Keratinocyte (primary cell): Measurements from ENCODE around the gene MTUS2. TPM values are rescaled to one million over a fixed set of nuclear protein-coding genes. Genes with fewer than 3 reads are reported as not detected.

Experiments used
- DNase-seq: peaks from one replicate; pipeline ENCODE4 v3.0.0-alpha.2; 2011; ENCODE audit warnings: low read depth, missing footprints, low spot score
- FAIRE-seq: peaks from 2 replicates; lab custom pipeline; 2011; peaks lifted over from hg19 to GRCh38; lab: Jason Lieb, UNC
- H2AFZ ChIP-seq: 2 replicates; pipeline ENCODE4 v1.6.0; 2012; ENCODE audit warnings: low read length, control low read depth, inconsistent platforms; ENCODE audit not compliant: control insufficient read depth
- H3K27ac ChIP-seq: 2 replicates; pipeline ENCODE4 v1.5.1; 2011; ENCODE audit warnings: low read length; ENCODE audit not compliant: control insufficient read depth, insufficient read depth
- H3K27me3 ChIP-seq: 3 replicates; pipeline ENCODE4 v1.6.0; 2011; ENCODE audit warnings: low read length; ENCODE audit not compliant: control insufficient read depth, insufficient read depth; ENCODE audit errors: extremely low read depth
- H3K36me3 ChIP-seq, 2 experiments: 2 replicates in 1 of 2; 3 replicates in 1 of 2; pipeline ENCODE4 v1.5.1; 2011; ENCODE audit warnings: low read length in 2 of 2, mild to moderate bottlenecking in 1 of 2; ENCODE audit not compliant: control insufficient read depth in 2 of 2, insufficient read depth in 2 of 2; ENCODE audit errors: extremely low read depth in 1 of 2
- H3K4me1 ChIP-seq: 3 replicates; pipeline ENCODE4 v1.5.1; 2011; ENCODE audit warnings: low read length; ENCODE audit not compliant: control insufficient read depth, insufficient read depth; ENCODE audit errors: extremely low read depth
- H3K4me2 ChIP-seq: 3 replicates; pipeline ENCODE4 v1.6.0; 2011; ENCODE audit warnings: low read depth, low read length; ENCODE audit not compliant: control insufficient read depth, insufficient read depth; ENCODE audit errors: extremely low read depth
- H3K4me3 ChIP-seq, 3 experiments: fragments of 200-600 bp in 1 of 3; sonication (generic) in 1 of 3; 2 replicates in 2 of 3; 3 replicates in 1 of 3; pipeline ENCODE4 v1.5.1; 2011 to 2016; ENCODE audit warnings: low read length in 3 of 3, mild to moderate bottlenecking in 3 of 3, control low read depth in 2 of 3, inconsistent platforms in 1 of 3, low read depth in 1 of 3, mixed read lengths in 1 of 3, mixed run types in 1 of 3, moderate library complexity in 1 of 3; ENCODE audit not compliant: control insufficient read depth in 2 of 3, insufficient read depth in 2 of 3; ENCODE audit errors: extremely low read depth in 1 of 3
- H3K79me2 ChIP-seq: 2 replicates; pipeline ENCODE4 v1.6.0; 2012; ENCODE audit warnings: low read length; ENCODE audit not compliant: control insufficient read depth, insufficient read depth
- H3K9ac ChIP-seq: 3 replicates; pipeline ENCODE4 v1.6.0; 2011; ENCODE audit warnings: low read length; ENCODE audit not compliant: control insufficient read depth, insufficient read depth; ENCODE audit errors: extremely low read depth
- H3K9me1 ChIP-seq: 3 replicates; pipeline ENCODE4 v1.6.0; 2011; ENCODE audit warnings: low read length; ENCODE audit not compliant: control insufficient read depth, insufficient read depth; ENCODE audit errors: extremely low read depth
- H3K9me3 ChIP-seq: 2 replicates; pipeline ENCODE4 v1.5.1; 2012; ENCODE audit warnings: low read depth, low read length; ENCODE audit not compliant: control insufficient read depth
- H4K20me1 ChIP-seq: 3 replicates; pipeline ENCODE4 v1.6.0; 2011; ENCODE audit warnings: low read length; ENCODE audit not compliant: control insufficient read depth, insufficient read depth; ENCODE audit errors: extremely low read depth
- EZH2 ChIP-seq: IDR thresholded peaks from one replicate; pipeline ENCODE4 v1.6.1; 2012; ENCODE audit warnings: inconsistent platforms, mild to moderate bottlenecking, low read length, moderate library complexity
- dilution Hi-C: fragments of 300-500 bp; cut with MboI; formaldehyde crosslinking; loops from one replicate; pipeline ENCODE4 v1.7.0; 2020; ENCODE audit warnings: low sequenced_read_pairs; ENCODE audit not compliant: extremely low pct_ligation_motif_present
- polyA plus RNA-seq, 5 experiments: library from polyadenylated mRNA; depleted of rRNA in 3 of 5; stranded (reverse) in 3 of 5; stranded (forward) in 1 of 5; unstranded in 1 of 5; fragments of >200 nt; gene quantifications; 1 replicate in 1 of 5; 2 replicates in 3 of 5; 3 replicates in 1 of 5; pipeline versions ENCODE4 v1.2.1 to v1.2.3, GENCODE V29; 2011 to 2012; ENCODE audit warnings: missing spikeins in 2 of 5, low read depth in 1 of 5, low replicate concordance in 1 of 5
- TF ChIP-seq, protein P1 (sequence below), 3 experiments: IDR thresholded peaks in 1 of 3; conservative IDR thresholded peaks in 1 of 3; optimal IDR thresholded peaks in 1 of 3; 2 replicates in 2 of 3; 3 replicates in 1 of 3; pipeline versions ENCODE3 to v1.5.1; 2011; ENCODE audit warnings: low read length in 3 of 3, mild to moderate bottlenecking in 3 of 3, moderate library complexity in 2 of 3, control low read depth in 1 of 3, inconsistent platforms in 1 of 3; ENCODE audit not compliant: insufficient read depth in 2 of 3; ENCODE audit errors: extremely low read depth in 1 of 3

The MTUS2 gene
- polyA plus RNA-seq, 1 donor (not counting 4 experiments of a cell fraction or from before 2014, with no cell fraction given) = 0.17 TPM

- H2AFZ ChIP-seq = no peak overlapping the region
- no peaks in the 10 kb centered on the region for H3K27me3 ChIP-seq
- no peaks in the 10 kb centered on the region for H3K4me1 ChIP-seq
- no peaks in the 10 kb centered on the region for H3K79me2 ChIP-seq
- H3K9me1 ChIP-seq = no peaks in the 10 kb centered on the region
- H3K36me3 ChIP-seq = peaks cover 34 to 48% of the 10 kb centered on the region in 2 experiments
- no peak for DNase-seq
- no peak overlapping the region for H3K4me2 ChIP-seq
- no peak overlapping the region for H3K27ac ChIP-seq
- no peaks in the 10 kb centered on the region for H3K9me3 ChIP-seq
- no peak overlapping the region for H3K4me3 ChIP-seq
- H3K9ac ChIP-seq = no peak overlapping the region
- dilution Hi-C loops = no loop called here
- H4K20me1 ChIP-seq = no peaks in the 10 kb centered on the region
- FAIRE-seq = no peak
- TF ChIP-seq, protein P1, sequence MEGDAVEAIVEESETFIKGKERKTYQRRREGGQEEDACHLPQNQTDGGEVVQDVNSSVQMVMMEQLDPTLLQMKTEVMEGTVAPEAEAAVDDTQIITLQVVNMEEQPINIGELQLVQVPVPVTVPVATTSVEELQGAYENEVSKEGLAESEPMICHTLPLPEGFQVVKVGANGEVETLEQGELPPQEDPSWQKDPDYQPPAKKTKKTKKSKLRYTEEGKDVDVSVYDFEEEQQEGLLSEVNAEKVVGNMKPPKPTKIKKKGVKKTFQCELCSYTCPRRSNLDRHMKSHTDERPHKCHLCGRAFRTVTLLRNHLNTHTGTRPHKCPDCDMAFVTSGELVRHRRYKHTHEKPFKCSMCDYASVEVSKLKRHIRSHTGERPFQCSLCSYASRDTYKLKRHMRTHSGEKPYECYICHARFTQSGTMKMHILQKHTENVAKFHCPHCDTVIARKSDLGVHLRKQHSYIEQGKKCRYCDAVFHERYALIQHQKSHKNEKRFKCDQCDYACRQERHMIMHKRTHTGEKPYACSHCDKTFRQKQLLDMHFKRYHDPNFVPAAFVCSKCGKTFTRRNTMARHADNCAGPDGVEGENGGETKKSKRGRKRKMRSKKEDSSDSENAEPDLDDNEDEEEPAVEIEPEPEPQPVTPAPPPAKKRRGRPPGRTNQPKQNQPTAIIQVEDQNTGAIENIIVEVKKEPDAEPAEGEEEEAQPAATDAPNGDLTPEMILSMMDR (optimal IDR thresholded peaks at IDR 0.05 in 1 of 3, IDR thresholded peaks at IDR 0.05 in 1 of 3, conservative IDR thresholded peaks at IDR 0.05 in 1 of 3; ENCODE audit: extremely low read depth in 1 of 3, insufficient read depth in 2 of 3, low read length in 3 of 3) = no peak
- no peak for TF ChIP-seq EZH2
Measured at GRCh38 chr13:29509999-29510589, 690.0 kb downstream of the MTUS2 start.

GRCh38 chr13:29510651-29511084 lies 690.5 kb downstream of the MTUS2 start:
- Histone ChIP-seq H3K36me3 (peaks cover 39 to 52% of the 10 kb centered on the region in 2 experiments), H2AFZ (no peak overlapping the region), H3K9me3 (no peaks in the 10 kb centered on the region), H3K79me2 (no peaks in the 10 kb centered on the region), H3K4me2 (no peak overlapping the region), H3K27me3 (no peaks in the 10 kb centered on the region), H3K27ac (no peak overlapping the region), H3K4me1 (no peaks in the 10 kb centered on the region), H3K9ac (no peak overlapping the region), H3K9me1 (no peaks in the 10 kb centered on the region), H3K4me3 (no peak overlapping the region), H4K20me1 (no peaks in the 10 kb centered on the region)
- TF ChIP-seq EZH2 = no peak
- TF ChIP-seq, protein P1 (optimal IDR thresholded peaks at IDR 0.05 in 1 of 3, IDR thresholded peaks at IDR 0.05 in 1 of 3, conservative IDR thresholded peaks at IDR 0.05 in 1 of 3; ENCODE audit: extremely low read depth in 1 of 3, insufficient read depth in 2 of 3, low read length in 3 of 3) = no peak
- DNase-seq (no peak), FAIRE-seq (no peak)
- dilution Hi-C loops = no loop called here
